ENCODE data around the gene RBP4. TPM values are rescaled to one million over a fixed set of nuclear protein-coding genes. Genes with fewer than 3 reads are reported as not detected.
"Not testable (repeated sequence)": the region's sequence is repeated elsewhere in the genome, so short reads cannot be mapped to it uniquely, and the experiment has no call there.

RBP4 gene
- total RNA-seq, 1 donor from 2014 or later = not detected

DNA sequence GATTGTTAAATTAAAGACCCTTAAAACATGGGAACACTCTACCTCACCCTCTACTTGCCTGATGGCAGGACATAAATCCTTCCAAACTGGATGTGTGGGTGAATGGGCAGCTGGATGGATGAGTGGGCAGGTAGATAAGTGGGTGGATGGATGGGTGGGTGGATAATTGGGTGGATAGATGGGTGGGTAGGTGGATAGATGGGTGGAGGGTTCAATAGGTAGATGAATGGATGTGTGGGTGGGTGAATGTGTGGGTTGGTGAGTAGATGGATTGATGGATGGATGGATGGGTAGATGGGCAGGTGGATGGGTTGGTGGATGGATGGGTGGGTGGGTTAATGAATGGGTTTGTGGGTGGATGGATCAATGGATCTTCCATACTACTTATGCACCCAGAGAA lies 53.5 kb downstream of the RBP4 start:
- Mint-ChIP-seq H3K36me3 (ENCODE audit: low read depth) (no peaks in the 10 kb centered on the region), H3K27me3 (ENCODE audit: low read depth) (peaks cover 2% of the 10 kb centered on the region), H3K27ac (ENCODE audit: unreplicated experiment) (no peak overlapping the region), H3K9me3 (no peaks in the 10 kb centered on the region), H3K4me3 (no peak overlapping the region), H3K4me1 (no peaks in the 10 kb centered on the region)
- DNase-seq (ENCODE audit: low read depth, low spot score) = no peak
- TF ChIP-seq, protein P1, sequence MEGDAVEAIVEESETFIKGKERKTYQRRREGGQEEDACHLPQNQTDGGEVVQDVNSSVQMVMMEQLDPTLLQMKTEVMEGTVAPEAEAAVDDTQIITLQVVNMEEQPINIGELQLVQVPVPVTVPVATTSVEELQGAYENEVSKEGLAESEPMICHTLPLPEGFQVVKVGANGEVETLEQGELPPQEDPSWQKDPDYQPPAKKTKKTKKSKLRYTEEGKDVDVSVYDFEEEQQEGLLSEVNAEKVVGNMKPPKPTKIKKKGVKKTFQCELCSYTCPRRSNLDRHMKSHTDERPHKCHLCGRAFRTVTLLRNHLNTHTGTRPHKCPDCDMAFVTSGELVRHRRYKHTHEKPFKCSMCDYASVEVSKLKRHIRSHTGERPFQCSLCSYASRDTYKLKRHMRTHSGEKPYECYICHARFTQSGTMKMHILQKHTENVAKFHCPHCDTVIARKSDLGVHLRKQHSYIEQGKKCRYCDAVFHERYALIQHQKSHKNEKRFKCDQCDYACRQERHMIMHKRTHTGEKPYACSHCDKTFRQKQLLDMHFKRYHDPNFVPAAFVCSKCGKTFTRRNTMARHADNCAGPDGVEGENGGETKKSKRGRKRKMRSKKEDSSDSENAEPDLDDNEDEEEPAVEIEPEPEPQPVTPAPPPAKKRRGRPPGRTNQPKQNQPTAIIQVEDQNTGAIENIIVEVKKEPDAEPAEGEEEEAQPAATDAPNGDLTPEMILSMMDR (conservative IDR thresholded peaks at IDR 0.05) = no peak

DNA sequence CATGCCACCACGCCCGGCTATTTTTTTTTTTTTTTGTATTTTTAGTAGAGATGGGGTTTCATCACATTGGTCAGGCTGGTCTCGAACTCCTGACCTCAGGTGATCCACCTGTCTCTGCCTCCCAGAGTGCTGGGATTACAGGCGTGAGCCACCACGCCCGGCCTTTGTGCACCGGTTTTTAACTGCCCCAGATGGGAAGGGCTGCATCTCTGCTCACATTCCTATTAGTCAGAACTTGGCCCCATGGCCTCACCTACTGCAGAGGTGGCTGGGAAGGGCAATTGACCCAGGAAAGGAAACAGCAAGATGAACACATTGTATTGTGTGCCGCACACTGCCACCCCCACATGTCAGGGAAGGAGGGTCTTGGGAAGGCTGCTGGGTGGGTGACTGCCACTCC lies 54.0 kb downstream of the RBP4 start:
- H3K9me3 Mint-ChIP-seq; H3K36me3 Mint-ChIP-seq (ENCODE audit: low read depth); DNase-seq (ENCODE audit: low read depth, low spot score); H3K4me1 Mint-ChIP-seq; H3K27ac Mint-ChIP-seq (ENCODE audit: unreplicated experiment); H3K4me3 Mint-ChIP-seq; H3K27me3 Mint-ChIP-seq (ENCODE audit: low read depth): not testable (repeated sequence)

DNA sequence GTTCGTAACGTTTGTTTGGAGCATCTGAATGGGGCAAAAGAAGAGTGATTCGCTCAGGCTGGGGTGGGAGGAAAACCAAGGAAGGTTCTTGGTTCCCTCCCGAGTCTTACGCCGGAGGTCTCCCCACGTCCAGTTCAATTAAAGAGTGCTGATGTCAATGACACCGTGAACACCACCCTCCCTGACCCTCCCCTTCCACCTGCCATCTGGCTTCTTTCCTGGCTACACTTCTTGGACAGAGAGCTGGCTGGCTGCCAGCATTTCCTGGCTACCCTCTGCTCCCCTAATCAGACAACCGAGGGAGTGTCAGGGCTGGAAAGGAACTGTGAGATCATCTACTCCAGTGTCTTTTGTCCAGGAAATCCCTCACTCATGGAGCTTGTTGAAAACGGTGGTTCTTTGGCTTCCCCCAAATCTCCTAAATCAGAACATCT lies 58.7 kb downstream of the RBP4 start:
- Mint-ChIP-seq H3K9me3 (no peaks in the 10 kb centered on the region), H3K4me1 (no peaks in the 10 kb centered on the region), H3K36me3 (ENCODE audit: low read depth) (peaks cover 3% of the 10 kb centered on the region), H3K4me3 (no peak overlapping the region), H3K27ac (ENCODE audit: unreplicated experiment) (no peak overlapping the region), H3K27me3 (ENCODE audit: low read depth) (peaks cover 17% of the 10 kb centered on the region)
- DNase-seq (ENCODE audit: low read depth, low spot score) = no peak
- TF ChIP-seq, protein P1 (conservative IDR thresholded peaks at IDR 0.05) = no peak

Other genes starting within 250 kb of the RBP4 start
- gene MYOF, start 118.9 kb downstream of the RBP4 start, total RNA-seq = 3.9 and 4.0 TPM in 2 replicates
- 30.7 and 30.9 TPM in 2 replicates for gene CEP55, start 104.6 kb downstream of the RBP4 start, total RNA-seq
- gene FFAR4, start 34.6 kb downstream of the RBP4 start, total RNA-seq = 0.09 TPM in 1 of 2 replicates, not detected in the other
- gene PDE6C, start 11.3 kb upstream of the RBP4 start, total RNA-seq = not detected in 2 replicates
- gene FRA10AC1, start 101.4 kb upstream of the RBP4 start, total RNA-seq = 12.5 and 14.2 TPM in 2 replicates
- 22.6 and 23.6 TPM in 2 replicates for gene LGI1, start 156.7 kb upstream of the RBP4 start, total RNA-seq

Measured in neural crest cell (in vitro differentiated cells).